ENCODE measurements around the gene RGS6.

Gene RGS6

DNA sequence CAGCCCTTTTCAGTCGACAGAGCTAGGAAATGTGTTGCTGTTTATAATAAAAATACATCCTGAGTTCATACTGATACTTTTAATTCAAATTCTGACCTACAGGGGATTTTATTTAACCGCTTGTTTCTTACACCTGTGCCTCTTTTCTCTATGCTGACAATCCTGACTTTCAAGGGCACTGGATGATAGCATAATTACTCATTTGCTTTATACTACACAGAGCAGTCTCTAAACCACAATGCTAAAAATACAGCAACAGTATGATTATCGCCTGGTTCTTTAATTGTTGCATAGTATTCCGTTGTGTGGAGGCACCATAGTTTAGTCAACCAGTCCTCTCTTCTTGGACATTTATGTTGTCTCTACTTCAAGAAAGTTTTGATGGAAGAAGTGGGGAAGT lies 588.8 kb downstream of the RGS6 start:
- Histone ChIP-seq H3K4me1 (ENCODE audit: control insufficient read depth in 1 of 2, insufficient read depth in 1 of 2, low read depth in 1 of 2, low read length in 1 of 2) (no peaks in the 10 kb centered on the region), H3K36me3 (no peaks in the 10 kb centered on the region), H3K27me3 (peaks cover 82% of the 10 kb centered on the region), H3K9me3 (no peaks in the 10 kb centered on the region), H3K4me3 (ENCODE audit: low read depth in 1 of 2, low read length in 1 of 2) (no peak overlapping the region), H3K27ac (no peak overlapping the region)
- TF ChIP-seq, protein P1, sequence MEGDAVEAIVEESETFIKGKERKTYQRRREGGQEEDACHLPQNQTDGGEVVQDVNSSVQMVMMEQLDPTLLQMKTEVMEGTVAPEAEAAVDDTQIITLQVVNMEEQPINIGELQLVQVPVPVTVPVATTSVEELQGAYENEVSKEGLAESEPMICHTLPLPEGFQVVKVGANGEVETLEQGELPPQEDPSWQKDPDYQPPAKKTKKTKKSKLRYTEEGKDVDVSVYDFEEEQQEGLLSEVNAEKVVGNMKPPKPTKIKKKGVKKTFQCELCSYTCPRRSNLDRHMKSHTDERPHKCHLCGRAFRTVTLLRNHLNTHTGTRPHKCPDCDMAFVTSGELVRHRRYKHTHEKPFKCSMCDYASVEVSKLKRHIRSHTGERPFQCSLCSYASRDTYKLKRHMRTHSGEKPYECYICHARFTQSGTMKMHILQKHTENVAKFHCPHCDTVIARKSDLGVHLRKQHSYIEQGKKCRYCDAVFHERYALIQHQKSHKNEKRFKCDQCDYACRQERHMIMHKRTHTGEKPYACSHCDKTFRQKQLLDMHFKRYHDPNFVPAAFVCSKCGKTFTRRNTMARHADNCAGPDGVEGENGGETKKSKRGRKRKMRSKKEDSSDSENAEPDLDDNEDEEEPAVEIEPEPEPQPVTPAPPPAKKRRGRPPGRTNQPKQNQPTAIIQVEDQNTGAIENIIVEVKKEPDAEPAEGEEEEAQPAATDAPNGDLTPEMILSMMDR (IDR thresholded peaks at IDR 0.05), result no peak

DNA sequence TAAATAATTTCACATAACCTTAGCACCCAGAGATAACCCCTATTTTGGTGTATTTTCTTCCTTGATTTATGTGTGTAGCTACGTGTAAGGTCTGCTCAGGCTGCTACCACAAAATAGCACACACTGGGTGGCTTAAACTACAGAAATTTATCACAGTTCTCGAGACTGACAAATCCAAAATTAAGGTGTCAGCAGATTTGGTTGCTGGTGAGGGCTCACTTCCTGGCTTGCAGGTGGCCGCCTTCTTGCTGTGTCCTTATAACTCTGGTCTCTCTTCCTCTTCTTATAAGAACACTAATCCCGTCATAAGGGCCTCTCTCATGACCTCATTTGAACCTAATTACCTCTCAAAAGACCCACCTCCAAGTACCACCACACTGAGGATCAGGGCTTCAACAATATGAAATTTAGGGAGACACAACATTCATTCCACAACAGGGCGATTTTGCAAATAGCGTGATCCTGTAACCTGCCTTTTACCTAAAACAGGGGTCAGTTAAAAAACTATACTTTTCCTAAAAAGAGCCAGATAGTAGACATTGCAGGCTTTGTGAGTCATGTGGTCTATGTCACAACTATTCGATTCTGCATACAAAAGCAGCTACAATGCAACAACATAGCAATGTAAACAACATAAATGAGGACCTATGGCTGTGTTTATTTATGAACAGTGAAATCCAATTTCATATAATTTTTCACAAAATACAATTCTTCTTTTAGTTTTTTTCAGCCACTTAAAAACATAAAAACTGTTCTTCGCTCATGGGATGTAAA lies 589.9 kb downstream of the RGS6 start:
- H3K4me1 ChIP-seq (ENCODE audit: control insufficient read depth in 1 of 2, insufficient read depth in 1 of 2, low read depth in 1 of 2, low read length in 1 of 2), result no peaks in the 10 kb centered on the region
- H3K27me3 ChIP-seq, result peaks cover 93% of the 10 kb centered on the region
- no peaks in the 10 kb centered on the region for H3K36me3 ChIP-seq
- TF ChIP-seq, protein P1 (IDR thresholded peaks at IDR 0.05), result no peak
- no peak overlapping the region for H3K4me3 ChIP-seq (ENCODE audit: low read depth in 1 of 2, low read length in 1 of 2)
- H3K9me3 ChIP-seq, result no peaks in the 10 kb centered on the region
- no peak overlapping the region for H3K27ac ChIP-seq

DNA sequence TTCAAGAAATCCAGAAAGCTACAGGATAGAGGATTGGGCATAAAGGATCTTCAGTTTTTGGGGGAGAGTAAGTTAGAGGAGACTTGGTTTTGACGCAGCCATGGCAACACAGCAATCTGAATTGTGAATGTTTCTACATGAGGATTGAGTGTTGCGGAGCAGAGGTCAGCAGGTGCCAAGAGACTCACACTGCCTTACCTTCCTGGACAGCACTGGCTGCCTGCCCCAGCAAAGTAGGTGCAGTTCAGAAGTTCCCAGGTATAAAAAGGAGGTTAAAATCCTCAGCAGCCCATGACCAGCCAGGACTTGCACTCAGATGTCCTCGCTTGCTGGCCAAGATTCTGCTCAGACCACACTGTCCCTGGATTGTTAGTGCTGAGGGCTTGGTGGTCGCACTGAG lies 590.6 kb downstream of the RGS6 start:
- Histone ChIP-seq H3K4me3 (ENCODE audit: low read depth in 1 of 2, low read length in 1 of 2) (no peak overlapping the region), H3K36me3 (no peaks in the 10 kb centered on the region), H3K27me3 (peaks cover 99% of the 10 kb centered on the region), H3K4me1 (ENCODE audit: control insufficient read depth in 1 of 2, insufficient read depth in 1 of 2, low read depth in 1 of 2, low read length in 1 of 2) (no peaks in the 10 kb centered on the region), H3K9me3 (no peaks in the 10 kb centered on the region), H3K27ac (no peak overlapping the region)
- TF ChIP-seq, protein P1 (IDR thresholded peaks at IDR 0.05), result no peak

DNA sequence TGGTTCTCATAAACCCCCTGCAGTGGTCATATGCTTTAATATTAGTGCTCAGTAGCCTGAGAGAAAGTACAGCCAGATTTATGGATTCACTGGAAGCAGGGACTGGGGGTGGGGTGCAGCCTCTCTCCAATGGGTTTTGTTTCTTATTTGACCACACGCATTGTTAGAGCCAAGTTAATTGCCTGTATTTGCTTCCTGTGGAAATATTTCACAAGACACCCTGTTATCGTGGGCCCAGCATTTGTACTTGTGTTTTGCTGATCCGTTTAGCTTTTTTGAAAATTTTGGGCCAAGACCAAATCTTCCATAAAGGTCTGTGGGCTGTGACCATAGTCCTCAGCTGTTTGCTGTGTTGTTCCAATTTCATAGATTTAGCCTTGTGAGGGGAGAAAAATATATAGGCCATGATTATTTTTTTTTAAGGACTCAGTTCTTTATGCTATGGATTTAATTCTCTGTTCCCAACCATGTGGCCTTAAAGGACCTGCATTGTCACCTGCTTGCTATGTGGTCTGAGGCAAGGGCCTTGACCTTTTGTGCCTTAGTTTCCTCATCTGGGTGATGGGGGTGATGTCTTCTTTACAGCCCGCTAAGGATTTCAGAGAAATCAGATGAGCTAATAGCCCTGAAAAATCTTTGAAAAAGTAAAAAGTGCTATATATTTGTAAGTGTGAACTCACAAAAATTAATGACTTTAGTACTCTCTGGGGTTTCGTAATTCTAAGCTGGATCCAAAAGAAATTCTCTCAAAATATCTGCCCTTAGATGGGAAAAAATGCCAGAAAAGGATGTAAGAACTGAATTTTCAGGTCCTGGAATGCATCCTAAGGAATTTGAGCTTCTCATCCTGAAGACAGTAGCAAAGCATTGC lies 591.4 kb downstream of the RGS6 start:
- peaks cover 99% of the 10 kb centered on the region for H3K27me3 ChIP-seq
- TF ChIP-seq, protein P1 (IDR thresholded peaks at IDR 0.05), result no peak
- H3K4me3 ChIP-seq (ENCODE audit: low read depth in 1 of 2, low read length in 1 of 2), result no peak overlapping the region
- H3K4me1 ChIP-seq (ENCODE audit: control insufficient read depth in 1 of 2, insufficient read depth in 1 of 2, low read depth in 1 of 2, low read length in 1 of 2), result no peaks in the 10 kb centered on the region
- H3K9me3 ChIP-seq, result no peaks in the 10 kb centered on the region
- H3K27ac ChIP-seq, result no peak overlapping the region
- no peaks in the 10 kb centered on the region for H3K36me3 ChIP-seq

DNA sequence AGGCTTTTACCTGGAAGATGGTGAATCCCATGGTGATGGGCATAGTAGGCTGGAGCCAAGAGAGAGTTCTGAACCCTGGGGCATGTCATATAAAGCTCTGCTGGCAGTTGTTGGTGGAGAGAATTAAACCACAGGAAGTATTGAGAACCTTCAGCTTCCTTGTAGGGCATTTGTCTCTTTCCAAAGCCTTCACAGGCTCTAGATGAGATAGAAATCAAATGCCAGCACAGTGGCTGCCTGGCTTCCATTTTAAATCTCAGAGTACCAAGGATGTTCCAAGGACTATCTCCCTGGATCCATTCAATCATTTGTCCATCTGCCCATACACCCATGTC lies 592.0 kb downstream of the RGS6 start:
- H3K9me3 ChIP-seq, result no peaks in the 10 kb centered on the region
- no peaks in the 10 kb centered on the region for H3K4me1 ChIP-seq (ENCODE audit: control insufficient read depth in 1 of 2, insufficient read depth in 1 of 2, low read depth in 1 of 2, low read length in 1 of 2)
- H3K36me3 ChIP-seq, result no peaks in the 10 kb centered on the region
- peaks cover 99% of the 10 kb centered on the region for H3K27me3 ChIP-seq
- no peak overlapping the region for H3K4me3 ChIP-seq (ENCODE audit: low read depth in 1 of 2, low read length in 1 of 2)
- TF ChIP-seq, protein P1 (IDR thresholded peaks at IDR 0.05), result no peak
- H3K27ac ChIP-seq, result no peak overlapping the region

Measured in neutrophil (primary cell).